ENCODE results near the gene WFDC12. TPM values are rescaled to one million over a fixed set of nuclear protein-coding genes. Genes with fewer than 3 reads are reported as not detected.

The WFDC12 gene
- total RNA-seq, 1 experiment from 2014 or later = not detected

DNA sequence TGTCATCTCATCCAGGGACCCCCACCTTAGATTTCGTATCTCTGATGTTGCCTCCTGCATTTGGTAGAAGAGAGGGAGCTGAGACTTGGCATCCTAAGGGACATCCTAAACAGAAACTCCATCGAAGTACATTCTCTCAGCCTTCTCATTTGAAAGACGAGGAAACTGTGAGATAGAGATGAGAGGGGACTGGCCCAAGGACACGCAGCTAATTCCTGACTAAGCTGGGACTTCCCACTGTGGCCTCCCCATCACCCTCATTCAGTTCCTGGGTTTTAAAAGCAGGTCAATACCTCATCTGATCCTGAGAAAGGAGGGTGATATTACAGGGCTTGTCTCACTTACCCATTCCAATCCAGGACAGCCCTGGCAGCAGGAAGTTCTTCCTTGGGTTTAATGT lies 8.4 kb downstream of the WFDC12 start:
- DNase-seq (ENCODE audit: extremely low read depth, low read depth) = no peak

DNA sequence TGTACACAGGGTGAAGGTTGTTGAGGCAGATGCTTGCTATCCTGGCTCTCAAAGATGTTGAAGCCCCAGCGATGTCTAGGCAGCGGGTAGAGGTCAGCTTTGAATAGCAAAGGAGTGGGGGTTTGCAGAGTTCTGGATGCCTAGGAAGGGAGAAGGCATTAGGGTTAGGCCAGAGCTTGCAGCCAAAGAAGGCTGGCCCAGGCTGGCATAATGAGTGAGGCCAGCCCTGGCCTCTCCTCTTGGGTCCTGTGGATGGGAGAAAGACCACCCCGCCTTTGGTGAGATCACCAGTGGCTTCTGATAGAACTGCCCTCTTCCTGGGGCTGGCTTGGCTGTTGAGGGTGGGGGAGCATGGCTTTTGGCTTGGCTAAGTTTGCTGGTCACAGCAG lies 8.9 kb downstream of the WFDC12 start:
- DNase-seq (ENCODE audit: extremely low read depth, low read depth) = no peak

DNA sequence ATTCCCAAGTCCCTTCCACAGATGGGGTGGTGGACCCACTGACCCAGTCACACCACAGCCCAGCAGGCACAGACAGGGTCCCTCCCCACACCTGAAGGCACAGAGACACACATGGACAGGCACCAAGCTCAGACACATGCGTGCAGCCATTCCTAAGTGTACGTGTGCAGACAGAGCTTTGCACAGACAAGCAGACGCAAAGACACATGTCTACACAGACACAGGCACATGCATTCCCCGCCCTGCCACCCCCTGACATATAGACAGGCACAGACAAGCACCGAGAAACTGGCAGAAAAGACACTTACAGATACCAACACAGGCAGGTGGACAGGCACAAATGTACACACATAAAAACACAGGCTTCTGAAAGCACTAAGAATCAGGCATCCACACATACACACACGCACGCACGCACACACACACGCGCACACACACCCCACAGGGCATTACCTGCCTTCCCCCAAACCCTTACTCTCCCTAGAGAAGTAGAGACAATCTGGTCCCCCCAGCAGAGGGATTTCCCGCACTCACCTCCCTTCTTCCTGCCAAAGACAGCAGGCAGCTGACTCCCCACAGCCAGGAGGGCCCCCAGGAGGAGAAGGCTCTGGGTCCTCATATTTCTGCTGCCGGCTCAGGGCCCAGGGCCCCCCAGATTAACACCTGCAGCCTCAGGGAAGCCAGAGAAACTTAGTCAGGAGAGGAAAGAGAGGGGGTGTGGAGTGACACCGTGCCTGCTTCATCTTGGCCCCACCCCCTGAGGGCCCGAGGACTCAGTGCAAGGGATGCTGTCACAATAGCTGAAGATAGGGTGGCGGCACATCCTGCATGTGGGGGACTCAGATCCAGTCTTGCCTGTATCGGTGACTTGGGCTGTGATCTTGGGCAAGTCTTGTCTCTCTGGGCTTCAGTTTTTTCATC lies 9.5 kb downstream of the WFDC12 start, which contains the start of gene WFDC5:
Gene WFDC5 (minus strand): TSS at position 710 of the 921 bp plus-strand sequence. CDS start 91 bp downstream, at position 619.
- DNase-seq (ENCODE audit: extremely low read depth, low read depth) = no peak

DNA sequence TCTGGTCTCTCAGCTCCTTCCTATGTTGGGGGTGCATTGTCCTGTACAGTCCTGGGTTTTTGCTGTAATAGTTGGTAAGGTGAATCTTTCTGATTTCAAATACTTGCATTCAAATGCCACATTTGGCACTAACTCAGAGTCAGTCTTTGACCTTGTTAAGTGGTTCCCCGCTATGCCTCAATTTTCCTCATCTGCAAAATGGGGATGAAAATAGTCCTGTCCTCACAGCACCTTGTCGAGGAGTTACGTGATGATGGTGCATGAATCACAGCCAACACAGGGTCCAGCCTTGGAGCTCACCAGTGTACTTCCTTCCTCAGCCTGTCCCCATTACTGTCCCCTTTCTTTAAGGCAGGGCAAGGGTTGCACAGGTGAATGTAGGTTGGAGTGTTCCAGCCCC lies 10.4 kb downstream of the WFDC12 start:
- DNase-seq (ENCODE audit: extremely low read depth, low read depth) = no peak

DNA sequence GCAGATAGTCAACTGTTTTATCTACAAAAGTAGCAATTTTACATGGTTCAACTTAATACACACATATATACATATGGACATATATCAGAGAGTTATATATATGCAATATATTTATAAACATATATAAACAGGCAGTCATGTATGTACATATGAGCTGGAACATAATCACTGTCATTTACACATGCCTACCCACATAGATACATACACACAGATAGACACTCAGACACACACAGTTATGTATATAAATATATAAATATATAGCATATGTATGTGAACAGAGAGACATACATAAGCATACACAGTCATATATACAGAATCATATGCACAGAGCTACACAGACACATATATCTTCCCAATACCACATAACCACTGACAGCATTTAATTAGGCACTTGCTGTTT lies 11.5 kb downstream of the WFDC12 start:
- no peak for DNase-seq (ENCODE audit: extremely low read depth, low read depth)

DNA sequence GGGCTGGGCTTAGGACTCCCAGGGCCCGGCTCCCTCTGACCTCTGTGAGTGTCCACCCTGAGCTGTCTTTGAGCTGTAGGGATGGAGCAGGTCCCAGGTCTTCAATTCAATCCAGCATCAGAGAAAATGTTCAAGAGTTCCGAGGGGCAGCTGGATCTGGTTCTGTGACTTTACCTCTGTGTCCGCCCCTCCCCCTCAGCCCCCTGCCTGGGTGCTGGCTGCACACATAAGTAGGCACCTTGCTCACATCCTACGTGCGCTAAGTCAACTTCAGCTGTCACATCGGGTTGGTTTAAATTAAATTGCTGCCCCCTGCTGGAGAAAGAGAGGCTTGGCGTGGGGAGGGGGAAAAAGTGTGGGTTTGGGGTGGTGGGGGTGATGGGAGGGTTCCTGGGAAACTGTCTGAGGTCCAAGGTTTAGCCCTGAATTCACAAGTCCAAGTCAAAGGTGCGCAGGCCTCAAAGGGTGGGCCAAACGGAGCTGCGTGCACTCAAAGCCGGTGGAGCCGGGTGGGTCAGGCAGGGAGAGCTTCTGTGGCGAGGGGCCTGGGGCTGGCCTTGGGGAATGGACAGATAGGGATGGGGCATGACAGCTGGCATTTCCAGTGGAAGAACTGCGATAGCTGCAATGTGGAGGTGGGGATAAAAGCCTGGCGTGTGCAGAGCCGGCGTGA lies 12.3 kb downstream of the WFDC12 start:
- DNase-seq (ENCODE audit: extremely low read depth, low read depth) = peak; percentile 27

DNA sequence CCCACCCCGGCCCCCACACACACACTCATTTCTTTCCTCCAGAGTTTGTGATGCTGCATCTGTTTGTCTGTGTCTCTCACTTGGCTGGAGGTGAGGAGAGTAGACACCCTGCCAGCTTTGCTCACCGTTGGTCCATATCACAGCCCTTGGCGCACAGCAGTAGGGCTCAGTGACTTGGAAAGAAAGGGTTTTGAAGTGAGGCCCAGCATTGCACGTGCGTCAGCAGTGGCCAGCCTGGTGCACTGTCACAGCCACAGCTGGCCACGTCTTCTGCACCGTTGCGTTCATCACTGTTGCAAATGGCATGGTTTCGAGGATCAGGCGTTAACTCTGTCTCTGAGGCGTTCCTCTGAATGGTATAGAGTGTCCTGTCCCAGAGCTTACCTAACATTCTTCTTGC lies 13.0 kb downstream of the WFDC12 start:
- DNase-seq (ENCODE audit: extremely low read depth, low read depth) = no peak

DNA sequence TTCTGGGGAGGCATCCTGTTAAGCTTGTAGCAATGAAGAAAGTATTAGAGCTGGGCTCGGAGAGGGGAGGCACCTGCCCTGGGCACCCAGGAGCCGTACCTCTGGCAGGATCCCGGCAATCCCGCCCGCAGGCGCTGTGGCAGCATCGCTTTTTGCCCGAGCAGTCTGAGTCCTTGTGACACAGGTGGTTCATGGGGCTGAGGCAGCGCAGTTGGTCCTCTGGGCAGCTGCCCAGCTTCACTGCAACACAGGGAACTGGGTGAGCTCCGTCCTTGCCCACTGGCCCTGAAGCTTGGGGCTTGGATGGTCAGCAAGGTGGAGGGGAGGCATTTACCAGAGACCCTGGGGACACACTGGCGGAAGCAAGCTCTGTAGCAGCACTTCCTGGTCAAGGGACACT lies 14.0 kb downstream of the WFDC12 start:
- DNase-seq (ENCODE audit: extremely low read depth, low read depth) = no peak

DNA sequence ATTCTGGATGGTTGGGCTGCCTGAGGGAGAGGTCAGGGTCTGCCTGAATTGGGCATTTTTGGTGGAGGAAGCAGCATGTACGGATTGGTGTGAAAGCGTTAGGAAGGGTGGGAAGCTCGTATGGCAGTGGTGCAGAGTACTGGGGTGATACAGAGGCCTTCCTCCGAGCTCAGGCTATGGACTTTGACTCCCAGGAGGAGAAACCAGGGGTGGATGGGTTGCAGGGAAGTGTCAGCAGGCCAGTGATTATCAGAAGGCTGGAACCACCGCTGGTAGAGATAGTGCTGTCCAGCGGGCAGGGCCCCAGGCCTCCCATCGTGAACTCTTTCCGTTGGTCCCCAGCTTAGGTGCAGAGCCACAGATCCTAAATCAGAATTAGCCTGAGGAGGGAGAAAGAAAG lies 14.6 kb downstream of the WFDC12 start:
- no peak for DNase-seq (ENCODE audit: extremely low read depth, low read depth)

DNA sequence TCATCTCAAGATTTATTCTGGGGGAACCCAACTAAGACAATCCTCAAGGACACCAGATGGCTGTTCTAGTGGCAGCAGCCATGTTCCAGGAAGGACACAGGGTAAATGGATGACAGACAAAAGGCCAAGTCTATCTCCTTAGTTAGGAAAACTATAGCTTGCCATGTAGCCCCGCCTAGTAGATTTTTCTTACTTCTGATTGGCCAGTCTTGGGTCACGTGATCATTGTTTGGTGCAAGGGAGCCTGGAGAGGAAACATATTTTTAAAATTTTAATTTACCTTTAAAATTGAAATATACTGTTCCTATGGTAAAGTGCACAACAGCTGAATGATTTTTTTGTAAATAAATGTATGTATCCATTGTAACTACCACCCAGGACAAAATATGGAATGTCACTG lies 18.9 kb downstream of the WFDC12 start:
- no peak for DNase-seq (ENCODE audit: extremely low read depth, low read depth)

DNA sequence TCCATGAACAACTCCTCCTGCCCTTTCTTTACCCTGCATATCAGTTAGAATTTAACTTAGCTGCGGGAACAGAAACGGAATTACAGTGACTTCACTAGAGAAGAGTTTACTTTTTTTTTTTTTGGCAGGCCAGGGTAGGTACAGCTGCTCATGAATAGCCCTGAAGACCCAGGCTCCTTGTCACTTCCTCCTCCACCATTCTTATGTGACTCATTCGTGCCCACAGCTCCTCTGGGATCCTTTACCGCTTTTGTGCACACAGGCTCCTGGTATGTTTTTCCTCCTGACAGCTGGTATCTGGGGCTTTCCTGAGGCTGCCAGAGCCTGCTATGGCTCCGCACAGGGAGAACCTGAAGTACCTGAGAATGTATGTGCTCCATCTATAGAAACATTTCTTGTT lies 19.5 kb downstream of the WFDC12 start:
- DNase-seq (ENCODE audit: extremely low read depth, low read depth) = no peak

DNA sequence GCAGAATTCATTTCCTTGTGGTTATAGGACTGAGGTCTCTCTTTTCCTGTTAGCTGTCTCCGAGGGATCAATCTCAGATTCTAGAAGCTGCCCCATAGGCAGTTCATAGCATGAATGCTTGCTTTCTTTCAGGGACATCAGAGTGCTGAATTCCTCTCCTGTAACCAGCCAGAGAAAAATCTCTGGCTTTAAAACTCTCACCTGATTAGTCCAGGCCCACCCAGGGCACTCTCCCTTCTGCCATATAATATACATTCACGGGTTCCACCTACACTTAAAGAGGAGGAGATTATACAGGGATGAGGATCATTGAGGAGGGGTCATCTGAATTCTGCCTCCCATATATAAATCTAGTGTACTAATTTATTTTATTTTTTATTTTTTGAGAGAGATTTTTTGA lies 21.2 kb downstream of the WFDC12 start:
- DNase-seq (ENCODE audit: extremely low read depth, low read depth) = no peak

DNA sequence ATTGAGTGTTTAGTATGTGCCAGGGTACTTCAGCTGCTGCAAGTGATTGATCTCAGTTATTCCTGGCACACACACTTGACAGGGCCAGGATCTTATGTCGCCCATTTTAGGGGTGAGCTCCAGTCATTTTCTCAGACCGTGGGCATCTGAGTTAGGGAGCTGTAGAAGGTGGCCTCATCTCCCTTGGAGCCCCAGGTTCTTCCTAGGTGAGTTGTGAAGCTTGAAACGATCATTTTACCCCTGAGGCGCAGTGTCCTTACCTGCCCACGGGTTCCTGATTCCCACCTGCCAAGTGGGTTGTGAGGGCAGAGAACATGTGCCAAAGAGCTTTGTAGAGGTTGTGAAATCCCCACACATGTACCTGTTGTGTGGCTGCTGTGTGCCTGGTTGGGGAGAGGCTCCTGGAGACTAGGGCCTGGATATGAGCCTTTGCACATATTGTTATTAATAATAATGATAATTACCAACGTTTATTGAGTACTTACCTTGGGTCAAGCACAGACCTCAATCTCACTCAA lies 22.9 kb downstream of the WFDC12 start:
- DNase-seq (ENCODE audit: extremely low read depth, low read depth) = no peak

DNA sequence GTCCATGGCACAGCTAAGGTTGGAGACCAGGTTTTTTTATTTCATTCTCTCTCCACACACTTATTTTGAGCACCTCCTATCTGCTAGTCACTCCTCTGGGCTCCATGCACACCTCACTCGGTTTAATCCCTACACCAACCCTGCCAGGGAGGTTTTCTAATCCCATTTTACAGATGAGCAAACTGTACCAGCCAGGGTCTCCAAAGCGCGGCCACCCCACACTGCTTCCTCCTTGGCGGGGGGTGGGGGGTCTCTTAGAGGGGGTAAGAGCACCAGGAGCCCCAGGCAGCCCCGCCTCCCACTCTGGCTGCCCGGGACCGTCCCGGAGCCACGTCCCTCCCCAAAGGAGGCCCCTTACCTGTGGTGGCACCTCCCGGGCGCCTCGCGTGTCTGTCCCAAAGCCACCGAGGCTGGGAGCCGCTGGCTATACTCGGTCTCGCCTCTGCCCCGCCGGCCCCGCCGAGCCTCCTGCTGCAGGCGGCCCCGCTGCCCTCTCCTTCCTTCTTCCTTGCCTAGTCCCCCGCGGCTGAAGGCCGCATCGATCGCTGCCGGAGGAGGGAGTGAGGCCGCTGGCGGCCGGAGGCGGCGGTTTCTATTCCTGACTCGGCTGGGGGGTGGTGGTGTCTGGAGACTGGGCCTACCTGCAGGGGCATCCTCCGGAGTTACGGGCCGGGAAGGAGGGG lies 23.6 kb downstream of the WFDC12 start, which contains the start of gene KCNS1:
Gene KCNS1 (minus strand): TSS at position 565 of the 683 bp plus-strand sequence. CDS start 1,891 bp downstream, outside the sequence.
- no peak for DNase-seq (ENCODE audit: extremely low read depth, low read depth)

DNA sequence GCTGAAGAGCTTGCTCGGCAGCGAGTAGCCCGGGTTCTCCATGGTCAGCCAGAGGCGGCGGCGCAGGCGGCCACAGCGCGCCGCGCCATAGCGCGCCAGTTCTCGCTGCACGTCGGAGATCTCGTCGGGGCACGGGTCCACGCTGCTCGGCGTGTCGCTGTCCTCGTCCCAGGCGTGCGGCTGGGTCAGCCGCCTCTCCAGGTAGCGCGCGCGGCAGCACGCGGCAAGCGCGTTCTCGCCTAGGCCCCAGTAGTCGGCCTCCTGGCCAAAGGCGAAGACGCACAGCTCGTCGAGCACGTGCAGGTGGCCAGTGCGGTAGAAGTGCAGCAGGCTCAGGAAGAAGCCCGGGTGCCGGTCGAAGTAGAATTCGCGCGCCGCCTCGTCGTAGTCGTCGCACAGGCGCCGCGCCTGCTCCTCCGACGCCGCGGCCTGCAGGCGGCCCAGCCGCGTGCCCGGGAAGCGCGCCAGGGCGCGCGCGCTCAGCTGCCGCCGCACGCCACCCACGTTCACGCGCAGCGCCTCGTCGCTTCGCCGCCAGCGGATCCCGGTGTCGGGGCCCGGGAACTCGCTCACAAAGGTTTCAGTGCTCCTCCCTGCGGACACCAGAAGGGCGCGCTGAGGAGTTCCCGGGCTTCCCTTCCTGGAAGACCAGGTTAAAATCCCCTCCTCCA lies 26.0 kb downstream of the WFDC12 start:
- no peak for DNase-seq (ENCODE audit: extremely low read depth, low read depth)

DNA sequence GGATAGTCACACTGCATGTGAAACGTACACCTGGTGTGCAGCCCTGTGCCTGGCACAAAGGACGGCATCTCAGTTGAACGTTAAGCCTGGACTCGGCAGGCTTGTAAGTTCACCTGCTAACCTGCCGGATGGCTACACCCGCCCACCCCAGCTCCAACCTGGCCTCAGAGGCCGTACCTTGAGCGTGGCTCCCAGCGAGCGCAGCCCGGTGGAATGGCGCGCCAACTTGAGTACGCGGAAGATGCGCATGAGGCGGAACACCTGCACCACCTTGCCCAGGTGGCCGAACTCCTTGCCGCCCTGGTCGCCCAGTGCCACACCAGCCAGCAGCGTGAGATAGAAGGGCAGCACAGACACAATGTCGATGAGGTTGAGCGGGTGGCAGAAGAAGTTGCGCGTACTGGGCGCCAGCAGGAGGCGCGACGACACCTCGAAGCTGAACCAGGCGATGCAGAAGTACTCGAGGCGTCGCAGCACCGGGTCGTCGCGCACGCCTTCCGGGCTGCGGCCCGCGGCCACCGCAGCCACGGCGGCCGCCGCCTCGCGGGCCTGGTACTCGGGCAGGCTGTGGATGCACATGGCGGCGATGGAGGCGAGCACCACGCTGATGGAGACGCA lies 26.7 kb downstream of the WFDC12 start:
- no peak for DNase-seq (ENCODE audit: extremely low read depth, low read depth)

DNA sequence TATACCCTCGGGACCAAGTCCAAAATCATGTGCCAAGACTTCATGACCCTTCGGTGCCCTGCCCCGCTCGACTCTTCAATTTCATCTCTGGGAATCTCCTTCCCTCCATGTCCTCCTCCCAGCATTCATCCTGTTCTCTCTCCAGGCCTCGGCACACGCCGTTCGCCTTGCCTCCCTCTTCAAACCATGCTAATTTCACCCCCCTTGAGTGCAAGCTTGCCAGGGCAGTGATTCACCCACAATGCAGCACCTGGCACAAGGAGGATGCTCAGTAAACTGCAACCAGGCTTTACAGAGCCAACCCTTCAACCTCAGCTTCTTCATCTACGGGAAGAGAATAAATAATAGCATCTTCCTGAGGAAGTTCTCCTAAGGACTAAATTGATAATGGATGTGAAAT lies 27.5 kb downstream of the WFDC12 start:
- no peak for DNase-seq (ENCODE audit: extremely low read depth, low read depth)

DNA sequence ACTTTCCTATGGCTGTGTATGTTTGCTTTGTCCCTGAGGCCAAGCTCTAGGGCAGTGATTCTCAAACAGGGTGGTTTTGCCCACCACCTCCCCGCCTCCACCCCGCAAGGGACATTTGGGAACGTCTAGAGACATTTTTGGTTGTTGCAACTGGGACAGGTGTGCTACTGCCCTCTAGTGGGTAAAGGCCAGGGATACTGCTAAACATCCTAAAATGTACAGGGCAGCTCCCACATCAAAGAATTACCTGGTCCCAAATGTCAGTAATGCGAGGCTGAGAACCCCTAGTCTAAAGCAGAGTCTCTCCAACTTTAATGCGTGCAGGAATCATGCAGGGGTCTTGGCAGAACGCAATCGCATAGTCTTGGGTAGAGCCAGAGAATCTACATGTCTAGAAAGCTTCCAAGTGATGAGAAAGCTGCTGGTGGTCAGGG lies 28.4 kb downstream of the WFDC12 start:
- peak; percentile 54 for DNase-seq (ENCODE audit: extremely low read depth, low read depth)

DNA sequence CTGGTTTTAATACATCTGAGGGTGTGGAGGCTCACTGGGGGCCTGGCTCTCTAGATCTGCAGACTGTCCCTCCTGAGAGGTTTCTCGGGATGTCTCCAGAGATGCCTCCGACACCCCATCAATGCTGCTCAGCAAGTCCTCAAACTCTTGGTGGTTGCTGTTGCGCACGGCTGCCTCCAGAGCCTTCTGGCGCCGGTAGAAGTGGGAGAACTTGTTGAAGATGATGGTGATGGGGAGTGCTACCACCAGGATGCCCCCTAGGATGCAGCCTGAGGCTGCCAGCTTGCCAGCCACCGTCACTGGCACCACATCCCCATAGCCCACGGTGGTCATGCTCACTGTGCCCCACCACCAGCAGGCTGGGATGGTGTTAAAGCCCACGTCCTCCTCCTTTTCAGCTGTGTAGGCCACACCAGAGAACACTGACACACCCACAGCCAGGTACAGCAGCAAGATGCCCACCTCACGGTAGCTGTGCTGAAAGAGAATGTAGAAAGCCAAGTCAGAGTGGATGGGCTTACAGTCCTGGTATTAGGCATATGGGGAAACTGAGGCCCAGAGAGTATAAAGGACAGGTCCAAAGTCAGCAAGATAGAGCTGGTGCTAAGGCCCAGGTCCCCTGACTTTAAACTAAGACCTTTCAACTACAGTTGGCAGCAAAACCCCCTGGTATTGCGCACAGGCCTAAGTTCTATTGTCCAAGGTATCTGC lies 29.2 kb downstream of the WFDC12 start:
- DNase-seq (ENCODE audit: extremely low read depth, low read depth) = no peak
